HL-60 (cell line): ENCODE measurements around the gene ZNF320.
"Not testable (repeated sequence)": the region's sequence is repeated elsewhere in the genome, so short reads cannot be mapped to it uniquely, and the experiment has no call there.

Source experiments
- POLR2AphosphoS5 ChIP-seq: IDR thresholded peaks from 2 replicates; pipeline ENCODE4 v1.6.1; 2012; ENCODE audit warnings: low read depth
- REST ChIP-seq: IDR thresholded peaks from 2 replicates; pipeline ENCODE4 v1.6.1; 2012; ENCODE audit warnings: low read depth; ENCODE audit not compliant: insufficient replicate concordance

- not testable (repeated sequence) for TF ChIP-seq POLR2AphosphoS5, REST
These were observed 29.4 kb downstream of the ZNF320 start for GRCh38 chr19:52868031-52868430.
